Liver (tissue), 9 donors: Measurements from ENCODE around the gene DCXR. TPM values are rescaled to one million over a fixed set of nuclear protein-coding genes. Genes with fewer than 3 reads are reported as not detected.

Experiments used
- DNase-seq: peaks from one replicate; pipeline ENCODE4 v3.0.0-alpha.2; 2017; ENCODE audit warnings: low spot score
- H3K27ac ChIP-seq, 2 donors: one replicate each; pipeline ENCODE4 v1.7.0; 2013; ENCODE audit warnings: inconsistent platforms in 2 of 2, low read length in 2 of 2, control low read depth in 1 of 2, low read depth in 1 of 2, mild to moderate bottlenecking in 1 of 2
- H3K27me3 ChIP-seq, 4 donors: one replicate each; pipeline versions ENCODE4 v1.6.1 to v1.7.0; 2013; ENCODE audit warnings: low read length in 3 of 4, inconsistent platforms in 1 of 4, mild to moderate bottlenecking in 1 of 4, moderate library complexity in 1 of 4; ENCODE audit not compliant: control insufficient read depth in 4 of 4, insufficient read depth in 4 of 4
- H3K36me3 ChIP-seq, 4 donors: one replicate each; pipeline versions ENCODE4 v1.6.1 to v1.7.0; 2013; ENCODE audit warnings: low read length in 3 of 4, mild to moderate bottlenecking in 3 of 4, low read depth in 1 of 4, moderate library complexity in 1 of 4; ENCODE audit not compliant: control insufficient read depth in 4 of 4, insufficient read depth in 3 of 4
- H3K4me1 ChIP-seq, 4 donors: one replicate each; pipeline versions ENCODE4 v1.6.1 to v1.7.0; 2013; ENCODE audit warnings: low read length in 3 of 4, mild to moderate bottlenecking in 3 of 4, moderate library complexity in 1 of 4; ENCODE audit not compliant: control insufficient read depth in 4 of 4, insufficient read depth in 4 of 4
- H3K4me3 ChIP-seq, 3 donors: one replicate each; pipeline versions ENCODE4 v1.6.1 to v1.7.0; 2013; ENCODE audit warnings: low read length in 3 of 3, control low read depth in 1 of 3, low read depth in 1 of 3, mild to moderate bottlenecking in 1 of 3
- H3K9ac ChIP-seq, 2 donors: one replicate each; pipeline ENCODE4 v1.7.0; 2013; ENCODE audit warnings: low read length in 2 of 2, mild to moderate bottlenecking in 2 of 2, moderate library complexity in 2 of 2, control low read depth in 1 of 2, low read depth in 1 of 2
- H3K9me3 ChIP-seq, 4 donors: one replicate each; pipeline versions ENCODE4 v1.6.1 to v1.7.0; 2013; ENCODE audit warnings: low read length in 3 of 4; ENCODE audit not compliant: control insufficient read depth in 4 of 4
- EGR1 ChIP-seq, 2 donors: IDR thresholded peaks; 2 replicates each; pipeline ENCODE4 v1.6.1; 2016 to 2018; ENCODE audit warnings: antibody characterized with exemption in 2 of 2, low read depth in 2 of 2
- FOXA1 ChIP-seq: IDR thresholded peaks from 2 replicates; pipeline ENCODE4 v1.6.1; 2016; ENCODE audit warnings: antibody characterized with exemption
- GABPA ChIP-seq, 2 donors: IDR thresholded peaks in 1 of 2; conservative IDR thresholded peaks in 1 of 2; 2 replicates each; pipeline ENCODE4 v1.6.1; 2016; ENCODE audit warnings: antibody characterized with exemption in 2 of 2, mild to moderate bottlenecking in 1 of 2, moderate library complexity in 1 of 2
- HNF4A ChIP-seq, 2 donors: conservative IDR thresholded peaks; 2 replicates each; pipeline ENCODE4 v1.6.1; 2016; ENCODE audit warnings: antibody characterized with exemption in 2 of 2, mild to moderate bottlenecking in 2 of 2
- HNF4G ChIP-seq: IDR thresholded peaks from 2 replicates; pipeline ENCODE4 v1.6.1; 2016; ENCODE audit warnings: antibody characterized with exemption
- JUND ChIP-seq, 2 donors: IDR thresholded peaks; 2 replicates each; pipeline ENCODE4 v1.6.1; 2016; ENCODE audit warnings: antibody characterized with exemption in 2 of 2
- NR2F2 ChIP-seq: IDR thresholded peaks from 2 replicates; pipeline ENCODE4 v1.6.1; 2016; ENCODE audit warnings: antibody characterized with exemption
- RAD21 ChIP-seq, 2 donors: IDR thresholded peaks; 2 replicates each; pipeline ENCODE4 v1.6.1; 2016; ENCODE audit warnings: antibody characterized with exemption in 2 of 2, mild to moderate bottlenecking in 2 of 2
- RXRA ChIP-seq, 2 donors: IDR thresholded peaks; 2 replicates each; pipeline ENCODE4 v1.6.1; 2017 to 2018; ENCODE audit warnings: antibody characterized with exemption in 2 of 2, mild to moderate bottlenecking in 1 of 2
- SP1 ChIP-seq: IDR thresholded peaks from 2 replicates; pipeline ENCODE4 v1.6.1; 2018; ENCODE audit warnings: antibody characterized with exemption, mild to moderate bottlenecking
- WGBS: extraction: QIAGEN DNeasy Blood & Tissue Kit; methylation state at CpG from one replicate; pipeline ENCODE4 v1.1.7; 2013; 5-methylcytosine and 5-hydroxymethylcytosine counted together
- polyA plus RNA-seq, 2 donors: library from polyadenylated mRNA; stranded (reverse) in 1 of 2; unstranded in 1 of 2; fragments of 200-250 nt in 1 of 2; fragments of >200 nt in 1 of 2; fragmentation: Nextera tagmentation in 1 of 2; extraction: Ambion mirVana in 1 of 2; gene quantifications; one replicate each; pipeline versions ENCODE4 v1.2.1 to v1.2.3, GENCODE V29; 2013 to 2015
- total RNA-seq, 2 donors: library from RNA; depleted of rRNA; stranded (reverse); fragments of >200 nt; gene quantifications; one replicate each; pipeline ENCODE4 v1.2.3, GENCODE V29; 2014
- TF ChIP-seq, protein P1 (sequence below): IDR thresholded peaks from 2 replicates; pipeline ENCODE4 v1.6.1; 2016; ENCODE audit warnings: antibody characterized with exemption
- TF ChIP-seq, protein P2 (sequence below): IDR thresholded peaks from 2 replicates; pipeline ENCODE4 v1.6.1; 2016; ENCODE audit warnings: antibody characterized with exemption
- TF ChIP-seq, protein P3 (sequence below): IDR thresholded peaks from 2 replicates; pipeline ENCODE4 v1.6.1; 2016; ENCODE audit warnings: antibody characterized with exemption
- donor health status: healthy.
- donor health status: healthy.
- donor health status: healthy.
- donor health status: healthy.
- donor health status: healthy.

DCXR gene
- total and polyA plus RNA-seq, 4 donors: 58.6 to 1,190 (median 585) TPM

DNA sequence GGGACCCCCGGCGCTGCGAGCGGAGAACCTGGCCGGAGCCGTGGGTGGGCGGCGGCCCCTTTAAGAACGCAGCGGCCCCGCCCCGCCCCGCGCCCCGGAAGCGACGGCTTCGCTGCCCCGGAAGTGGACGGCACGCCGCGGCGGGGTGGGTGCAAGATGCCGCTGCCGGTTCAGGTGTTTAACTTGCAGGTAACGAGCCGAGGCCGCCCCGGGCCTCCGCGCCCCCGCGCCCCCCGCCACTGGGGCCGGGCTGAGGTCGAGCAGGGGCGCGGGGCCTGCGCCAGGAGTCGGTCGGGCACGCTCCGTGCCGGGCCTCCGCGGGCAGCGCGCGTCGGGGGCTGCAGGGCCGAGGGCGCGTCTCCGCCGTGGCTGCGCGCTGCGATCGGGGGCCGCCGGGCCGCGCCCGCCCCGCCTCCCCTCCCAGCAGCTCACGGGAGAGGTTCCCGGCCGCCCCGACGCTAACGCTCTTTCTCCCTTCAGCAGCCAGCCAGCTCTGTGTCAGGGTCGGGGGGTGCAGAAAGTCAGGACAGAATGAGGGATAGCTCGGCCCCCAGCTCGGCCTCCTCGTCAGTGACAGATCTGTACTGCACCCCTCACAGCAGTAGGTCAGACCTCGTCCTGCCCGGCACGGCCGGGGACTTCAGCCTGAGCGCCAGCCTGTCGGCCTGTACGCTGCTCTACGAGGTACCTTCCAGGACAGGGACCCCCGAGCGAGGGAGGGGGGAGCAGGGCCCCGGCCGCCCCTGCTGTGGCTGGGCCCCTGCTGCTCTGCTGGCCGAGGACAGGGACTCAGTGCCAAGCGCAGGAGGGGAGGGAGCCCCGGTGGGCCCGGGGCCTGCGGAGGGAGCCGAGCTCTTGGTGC, 14.5 kb upstream of the DCXR start, which contains the start of the genes GPS1 and RFNG:
Gene GPS1 (plus strand): TSS at position 123 of the 862 bp plus-strand sequence. CDS start 34 bp downstream, at position 157.
Gene RFNG (minus strand): TSS at position 36 of the 862 bp plus-strand sequence. CDS start 45 bp downstream, outside the sequence.
- peak; percentile 63 to 88 for TF ChIP-seq GABPA (IDR thresholded peaks at IDR 0.05 in 1 of 2, conservative IDR thresholded peaks at IDR 0.05 in 1 of 2)
- no peak for TF ChIP-seq JUND (IDR thresholded peaks at IDR 0.05)
- peaks cover 4 to 22% (median 13%) of the 10 kb centered on the region in 4 donors for H3K36me3 ChIP-seq
- H3K27ac ChIP-seq: peak within 1 kb of the TSS; percentile 34 to 60
- H3K4me3 ChIP-seq: peak within 1 kb of the TSS; percentile 82 to 94 (median 91)
- peaks cover 23 to 63% (median 53%) of the 10 kb centered on the region in 4 donors for H3K4me1 ChIP-seq
- peak within 1 kb of the TSS in 1 of 2 donors; percentile 49 for H3K9ac ChIP-seq
- no peaks in the 10 kb centered on the region for H3K9me3 ChIP-seq
- WGBS: under 1% methylated on average over 94 of the region's 94 CpGs
- DNase-seq: peak; percentile 85
- H3K27me3 ChIP-seq: no peaks in the 10 kb centered on the region

DNA sequence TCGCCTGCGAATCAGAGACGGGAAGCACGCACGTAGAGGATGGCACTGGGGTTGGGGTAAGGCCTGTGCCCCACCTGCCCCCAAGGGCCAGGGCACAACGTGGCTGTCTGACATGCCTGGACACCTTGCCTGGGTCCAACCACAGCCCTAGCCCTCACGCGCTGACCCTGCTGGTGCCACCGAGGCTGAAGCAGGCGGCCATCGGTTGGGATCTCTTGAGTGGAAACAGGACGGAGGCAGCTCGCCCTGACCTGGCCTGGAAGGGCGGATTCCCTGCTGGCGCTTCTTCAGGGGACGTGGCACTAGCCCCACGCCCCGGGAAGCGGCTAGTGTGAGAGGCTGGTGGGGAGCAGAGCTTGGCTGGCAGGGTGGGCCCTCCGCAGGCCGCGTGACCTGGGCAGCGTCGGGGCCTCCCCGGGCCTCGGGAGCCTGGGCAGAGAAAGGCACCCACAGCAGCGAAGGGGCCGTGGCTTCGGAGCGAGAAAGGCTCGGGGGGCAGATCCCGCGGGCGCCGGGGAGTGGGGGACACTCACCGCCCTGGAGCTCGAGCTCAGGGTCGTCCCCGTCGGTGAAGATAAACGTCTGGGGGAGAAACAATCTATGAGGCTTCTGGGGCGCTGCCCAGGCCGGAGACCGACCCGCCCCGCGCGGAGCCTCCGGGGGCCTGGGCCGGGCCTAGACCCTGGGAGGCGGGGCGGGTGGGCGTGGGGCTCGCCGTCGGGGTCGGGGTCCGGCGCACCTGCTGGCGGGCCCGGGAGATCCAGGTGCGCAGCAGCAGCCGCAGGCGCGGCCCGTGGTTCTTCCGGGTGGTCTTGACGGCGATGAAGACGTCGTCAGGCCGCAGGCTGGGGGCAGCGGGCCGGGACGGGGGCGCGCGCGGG, 13.5 kb upstream of the DCXR start:
- H3K9me3 ChIP-seq: no peaks in the 10 kb centered on the region

DNA sequence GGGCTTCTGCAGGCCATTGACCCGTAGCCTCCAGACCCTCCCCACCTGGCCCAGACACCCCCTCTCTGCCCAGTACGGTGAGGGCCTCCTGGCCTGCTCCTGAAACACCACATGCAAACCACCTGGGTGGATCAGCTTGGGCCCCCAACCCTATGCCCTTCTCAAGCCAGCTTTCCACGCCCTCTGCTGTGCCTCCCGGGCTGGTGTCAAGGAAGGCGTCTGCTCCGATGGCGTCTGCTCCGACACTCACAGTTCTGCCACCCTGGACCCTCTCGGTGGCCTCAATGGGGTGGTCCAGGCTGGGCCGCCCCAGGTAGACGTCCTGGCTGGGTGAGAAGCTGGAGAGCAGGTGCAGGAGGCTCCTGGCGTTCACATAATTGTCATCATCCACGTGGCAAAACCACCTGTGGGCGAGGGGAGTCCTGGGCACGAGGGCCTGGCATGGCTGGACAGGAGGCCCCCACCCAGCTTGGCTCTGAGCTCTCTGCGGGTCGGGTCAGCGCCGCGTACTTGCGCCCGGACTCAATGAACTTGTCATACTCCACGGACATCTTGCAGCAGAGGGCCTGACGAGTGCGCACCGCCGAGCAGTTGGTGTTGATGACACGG, 12.8 kb upstream of the DCXR start:
- no peak overlapping the region for H3K9ac ChIP-seq
- no peak overlapping the region for H3K27ac ChIP-seq
- DNase-seq: no peak
- H3K9me3 ChIP-seq: no peaks in the 10 kb centered on the region
- peak overlapping the region in 2 of 3 donors; percentile 58 to 94 for H3K4me3 ChIP-seq
- peaks cover 23 to 73% (median 59%) of the 10 kb centered on the region in 4 donors for H3K4me1 ChIP-seq
- no peaks in the 10 kb centered on the region for H3K27me3 ChIP-seq
- 86% methylated on average over 28 of the region's 28 CpGs for WGBS
- peaks cover 4 to 11% (median 6%) of the 10 kb centered on the region in 4 donors for H3K36me3 ChIP-seq
- TF ChIP-seq RXRA (IDR thresholded peaks at IDR 0.05) (no peak), SP1 (no peak), HNF4A (conservative IDR thresholded peaks at IDR 0.05) (no peak), FOXA1 (no peak), HNF4G (no peak), NR2F2 (no peak), EGR1 (IDR thresholded peaks at IDR 0.05; ENCODE audit: low read depth in 2 of 2) (no peak), GABPA (IDR thresholded peaks at IDR 0.05 in 1 of 2, conservative IDR thresholded peaks at IDR 0.05 in 1 of 2) (no peak), RAD21 (IDR thresholded peaks at IDR 0.05) (no peak), JUND (IDR thresholded peaks at IDR 0.05) (no peak)
- TF ChIP-seq, protein P1, sequence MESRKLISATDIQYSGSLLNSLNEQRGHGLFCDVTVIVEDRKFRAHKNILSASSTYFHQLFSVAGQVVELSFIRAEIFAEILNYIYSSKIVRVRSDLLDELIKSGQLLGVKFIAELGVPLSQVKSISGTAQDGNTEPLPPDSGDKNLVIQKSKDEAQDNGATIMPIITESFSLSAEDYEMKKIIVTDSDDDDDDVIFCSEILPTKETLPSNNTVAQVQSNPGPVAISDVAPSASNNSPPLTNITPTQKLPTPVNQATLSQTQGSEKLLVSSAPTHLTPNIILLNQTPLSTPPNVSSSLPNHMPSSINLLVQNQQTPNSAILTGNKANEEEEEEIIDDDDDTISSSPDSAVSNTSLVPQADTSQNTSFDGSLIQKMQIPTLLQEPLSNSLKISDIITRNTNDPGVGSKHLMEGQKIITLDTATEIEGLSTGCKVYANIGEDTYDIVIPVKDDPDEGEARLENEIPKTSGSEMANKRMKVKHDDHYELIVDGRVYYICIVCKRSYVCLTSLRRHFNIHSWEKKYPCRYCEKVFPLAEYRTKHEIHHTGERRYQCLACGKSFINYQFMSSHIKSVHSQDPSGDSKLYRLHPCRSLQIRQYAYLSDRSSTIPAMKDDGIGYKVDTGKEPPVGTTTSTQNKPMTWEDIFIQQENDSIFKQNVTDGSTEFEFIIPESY: no peak
- TF ChIP-seq, protein P2, sequence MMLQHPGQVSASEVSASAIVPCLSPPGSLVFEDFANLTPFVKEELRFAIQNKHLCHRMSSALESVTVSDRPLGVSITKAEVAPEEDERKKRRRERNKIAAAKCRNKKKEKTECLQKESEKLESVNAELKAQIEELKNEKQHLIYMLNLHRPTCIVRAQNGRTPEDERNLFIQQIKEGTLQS: no peak
- TF ChIP-seq, protein P3, sequence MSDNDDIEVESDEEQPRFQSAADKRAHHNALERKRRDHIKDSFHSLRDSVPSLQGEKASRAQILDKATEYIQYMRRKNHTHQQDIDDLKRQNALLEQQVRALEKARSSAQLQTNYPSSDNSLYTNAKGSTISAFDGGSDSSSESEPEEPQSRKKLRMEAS: no peak

More for the DNA sequence above, 13.5 kb upstream of the DCXR start:
- peak in 1 of 2 donors; percentile 11 for TF ChIP-seq GABPA (IDR thresholded peaks at IDR 0.05 in 1 of 2, conservative IDR thresholded peaks at IDR 0.05 in 1 of 2)
- TF ChIP-seq, protein P1: no peak
- WGBS: 10% methylated on average over 79 of the region's 79 CpGs
- Histone ChIP-seq H3K4me1 (peaks cover 23 to 71% (median 58%) of the 10 kb centered on the region in 4 donors), H3K27me3 (no peaks in the 10 kb centered on the region), H3K36me3 (peaks cover 4 to 13% (median 9%) of the 10 kb centered on the region in 4 donors), H3K9ac (peak overlapping the region in 1 of 2 donors; percentile 49), H3K27ac (peak overlapping the region; percentile 34 to 60), H3K4me3 (peak overlapping the region; percentile 45 to 94 (median 58))
- no peak for DNase-seq
